RWPE2 (cell line): ENCODE measurements around the gene M1AP.

ENCODE experiments used
- ATAC-seq: fragments of 200-7000 bp; cut with Tn5 transposase; 3 replicates; pipeline ENCODE4 v1.9.1; 2021; ENCODE audit warnings: low read depth
- DNase-seq: peaks from one replicate; pipeline ENCODE4 v3.0.0-alpha.2; 2020; ENCODE audit warnings: low spot score
- H3K27ac ChIP-seq: fragments of 450-650 bp; 2 replicates; pipeline ENCODE4 v1.5.1; 2017; ENCODE audit warnings: mild to moderate bottlenecking; ENCODE audit not compliant: poor library complexity, severe bottlenecking
- H3K27me3 ChIP-seq: fragments of 250-450 bp; sonication (Bioruptor Pico); 2 replicates; pipeline ENCODE4 v1.5.1; 2021; ENCODE audit warnings: mild to moderate bottlenecking, moderate library complexity; ENCODE audit not compliant: insufficient read depth, poor library complexity, severe bottlenecking
- H3K36me3 ChIP-seq: fragments of 250-450 bp; sonication (Bioruptor Pico); 2 replicates; pipeline ENCODE4 v1.5.1; 2020; ENCODE audit warnings: low read depth, mild to moderate bottlenecking, moderate library complexity
- H3K4me1 ChIP-seq: fragments of 250-450 bp; sonication (Bioruptor Pico); 2 replicates; pipeline ENCODE4 v1.5.1; 2021; ENCODE audit warnings: mild to moderate bottlenecking, moderate library complexity; ENCODE audit not compliant: insufficient read depth, poor library complexity, severe bottlenecking
- H3K4me3 ChIP-seq: fragments of 250-450 bp; sonication (Bioruptor Pico); 2 replicates; pipeline ENCODE4 v1.5.1; 2021; ENCODE audit warnings: mild to moderate bottlenecking, moderate library complexity; ENCODE audit not compliant: severe bottlenecking
- H3K9me3 ChIP-seq: fragments of 250-450 bp; sonication (Bioruptor Pico); 2 replicates; pipeline ENCODE4 v1.5.1; 2021; ENCODE audit warnings: mild to moderate bottlenecking, moderate library complexity; ENCODE audit not compliant: severe bottlenecking
- CTCF ChIP-seq: fragments of 450-650 bp; IDR thresholded peaks from one replicate; pipeline ENCODE4 v1.5.1; 2017; ENCODE audit warnings: mild to moderate bottlenecking, moderate library complexity; ENCODE audit not compliant: poor library complexity, severe bottlenecking

Gene M1AP

DNA sequence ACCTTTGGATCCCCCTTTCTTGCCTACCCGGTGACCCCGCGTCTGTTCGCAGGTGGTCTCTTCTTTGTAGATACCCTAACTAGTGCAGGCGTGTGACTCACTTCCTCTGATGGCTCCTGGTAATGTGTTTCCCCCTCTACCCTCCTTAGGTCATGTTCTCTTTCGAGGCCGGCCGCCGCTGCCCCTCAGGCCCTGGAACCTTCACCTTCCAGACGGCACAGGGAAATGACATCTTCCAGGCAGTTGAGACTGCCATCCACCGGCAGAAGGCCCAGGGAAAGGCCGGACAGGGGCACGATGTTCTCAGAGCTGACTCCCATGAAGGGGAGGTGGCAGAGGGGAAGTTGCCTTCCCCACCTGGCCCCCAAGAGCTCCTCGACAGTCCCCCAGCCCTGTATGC is 92.0 kb downstream of the M1AP start:
- H3K4me3 ChIP-seq: no peak overlapping the region
- peaks cover 11% of the 10 kb centered on the region for H3K4me1 ChIP-seq
- DNase-seq (no peak), ATAC-seq (no peak)
- H3K27ac ChIP-seq: no peak overlapping the region
- H3K36me3 ChIP-seq: no peaks in the 10 kb centered on the region
- no peak for TF ChIP-seq CTCF
- H3K27me3 ChIP-seq: no peaks in the 10 kb centered on the region
- H3K9me3 ChIP-seq: no peaks in the 10 kb centered on the region

- no peak for TF ChIP-seq CTCF
- Histone ChIP-seq H3K36me3 (no peaks in the 10 kb centered on the region), H3K4me1 (peaks cover 9% of the 10 kb centered on the region), H3K4me3 (no peak overlapping the region), H3K27me3 (no peaks in the 10 kb centered on the region), H3K27ac (no peak overlapping the region), H3K9me3 (no peaks in the 10 kb centered on the region)
- ATAC-seq (no peak), DNase-seq (no peak)
Observed at GRCh38 chr2:74555610-74556103, 92.5 kb downstream of the M1AP start.

DNA sequence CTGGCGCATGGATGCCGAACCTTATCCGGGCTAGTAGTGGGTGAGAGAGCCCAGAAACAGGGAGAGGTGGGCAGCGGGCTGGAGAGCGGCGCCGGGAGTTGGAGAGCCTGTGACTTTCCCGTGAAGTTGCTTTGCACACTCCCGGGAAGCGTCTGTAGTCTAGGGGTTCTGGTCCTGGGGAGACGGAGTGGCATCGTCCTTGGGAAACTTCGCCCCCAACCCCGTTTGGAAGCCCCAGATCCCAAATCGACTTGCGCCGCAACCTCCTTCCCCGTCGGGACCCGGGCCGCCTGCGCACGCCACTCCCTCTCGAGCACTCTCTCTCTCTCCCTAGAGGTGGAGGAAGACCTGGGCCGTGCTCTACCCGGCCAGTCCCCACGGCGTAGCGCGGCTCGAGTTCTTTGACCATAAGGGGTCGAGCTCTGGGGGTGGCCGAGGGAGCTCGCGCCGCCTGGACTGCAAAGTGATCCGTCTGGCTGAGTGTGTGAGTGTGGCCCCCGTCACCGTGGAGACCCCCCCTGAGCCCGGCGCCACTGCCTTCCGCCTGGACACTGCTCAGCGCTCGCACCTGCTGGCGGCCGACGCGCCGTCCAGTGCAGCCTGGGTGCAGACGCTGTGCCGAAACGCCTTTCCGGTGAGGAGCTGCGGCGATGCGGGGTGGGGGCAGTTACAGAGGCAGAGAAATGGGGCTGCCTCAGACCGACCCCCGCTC is 93.2 kb downstream of the M1AP start:
- H3K4me3 ChIP-seq: peak overlapping the region; percentile 64
- H3K27ac ChIP-seq: no peak overlapping the region
- H3K4me1 ChIP-seq: peaks cover 8% of the 10 kb centered on the region
- no peaks in the 10 kb centered on the region for H3K36me3 ChIP-seq
- no peaks in the 10 kb centered on the region for H3K9me3 ChIP-seq
- no peak for TF ChIP-seq CTCF
- no peaks in the 10 kb centered on the region for H3K27me3 ChIP-seq
- DNase-seq (no peak), ATAC-seq (no peak)

DNA sequence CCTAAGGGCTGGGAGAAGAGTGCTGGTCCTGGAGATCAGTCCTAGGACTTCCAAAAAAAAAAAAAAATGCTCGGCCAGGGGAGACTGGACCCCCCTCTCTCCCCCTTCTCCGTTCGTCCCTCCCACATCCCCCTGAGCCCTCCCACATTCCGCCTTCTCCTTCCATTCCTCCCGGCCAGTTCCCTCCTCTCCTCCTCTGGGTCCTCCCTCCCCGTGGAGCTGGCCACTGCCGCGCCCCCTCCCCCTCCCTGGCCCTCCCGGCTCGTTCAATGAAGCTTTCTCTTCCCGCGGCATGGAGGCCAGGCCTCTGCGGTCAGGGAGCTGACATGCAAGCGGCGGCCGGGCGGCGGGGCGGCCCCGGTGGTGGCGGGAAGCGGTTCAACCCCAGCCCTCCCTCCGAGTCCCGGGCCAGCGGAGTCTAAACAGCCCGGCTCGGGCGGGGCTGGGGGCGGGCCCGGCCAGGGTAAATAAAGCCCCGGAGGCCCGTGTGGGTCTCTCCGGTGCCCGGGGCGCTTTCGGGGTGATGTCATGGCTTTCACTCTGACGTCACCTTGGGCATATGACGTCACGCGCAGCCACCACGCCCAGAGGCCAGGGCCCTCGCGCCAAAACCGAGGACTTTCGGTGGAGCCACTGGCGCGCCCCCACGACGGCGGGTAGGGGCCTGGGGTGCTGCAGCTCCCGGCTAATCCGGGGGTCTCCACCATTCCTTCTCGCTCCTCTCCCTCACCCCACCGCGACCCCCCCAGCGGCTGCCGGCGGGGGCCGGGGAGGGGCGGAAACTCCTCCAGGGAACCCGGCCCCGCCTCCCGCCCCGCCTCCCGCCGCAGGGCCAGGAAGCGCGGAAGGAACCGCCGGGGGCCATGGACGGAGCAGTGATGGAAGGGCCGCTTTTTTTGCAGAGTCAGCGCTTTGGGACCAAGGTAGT is 94.0 kb downstream of the M1AP start, which contains the start of the genes DOK1 and LOXL3:
DOK1 (plus strand) TSS at position 829 of the 928 bp plus-strand sequence; CDS start at position 864, 35 bp downstream.
LOXL3 (minus strand) TSS at position 51 of the 928 bp plus-strand sequence. CDS start 1,308 bp downstream, outside the sequence.
- Histone ChIP-seq H3K36me3 (no peaks in the 10 kb centered on the region), H3K4me3 (peak within 1 kb of the TSS; percentile 64), H3K27ac (no peak within 1 kb of the TSS), H3K27me3 (no peaks in the 10 kb centered on the region), H3K9me3 (no peaks in the 10 kb centered on the region), H3K4me1 (peaks cover 6% of the 10 kb centered on the region)
- no peak for TF ChIP-seq CTCF
- ATAC-seq (peak; percentile 66), DNase-seq (no peak)
